Epithelial cell of esophagus (primary cell): ENCODE results near the gene EPC2.
"Not testable (repeated sequence)": the region's sequence is repeated elsewhere in the genome, so short reads cannot be mapped to it uniquely, and the experiment has no call there.

Experiments used
- DNase-seq: peaks from one replicate; pipeline ENCODE4 v3.0.0; 2010; ENCODE audit warnings: low read depth
- H3K4me3 ChIP-seq: 2 replicates; pipeline ENCODE4 v1.5.1; 2011; ENCODE audit warnings: mild to moderate bottlenecking, low read length, control low read depth
- CTCF ChIP-seq: IDR thresholded peaks from 2 replicates; pipeline ENCODE4 v1.5.1; 2011; ENCODE audit warnings: low read depth, mild to moderate bottlenecking, low read length, control low read depth, inconsistent platforms; ENCODE audit not compliant: insufficient read depth; ENCODE audit errors: missing control alignments

EPC2 gene

GRCh38 chr2:148781544-148781943 is 137.0 kb downstream of the EPC2 start:
- no peak for TF ChIP-seq CTCF
- DNase-seq, result no peak
- no peak overlapping the region for H3K4me3 ChIP-seq

GRCh38 chr2:148789059-148789458 is 144.5 kb downstream of the EPC2 start:
- no peak for DNase-seq
- H3K4me3 ChIP-seq, result no peak overlapping the region
- no peak for TF ChIP-seq CTCF

- H3K4me3 ChIP-seq, DNase-seq: not testable (repeated sequence)
Measured at GRCh38 chr2:148790172-148790571, 145.6 kb downstream of the EPC2 start.

GRCh38 chr2:148794558-148794957 is 150.0 kb downstream of the EPC2 start:
- no peak overlapping the region for H3K4me3 ChIP-seq
- peak; percentile 36 for DNase-seq
- no peak for TF ChIP-seq CTCF

- no peak for TF ChIP-seq CTCF
- H3K4me3 ChIP-seq, result no peak overlapping the region
- DNase-seq, result no peak
Measured at GRCh38 chr2:148796735-148797512, 152.4 kb downstream of the EPC2 start.

GRCh38 chr2:148802448-148803220 is 158.1 kb downstream of the EPC2 start:
- DNase-seq, result peak; percentile 78
- no peak overlapping the region for H3K4me3 ChIP-seq
- no peak for TF ChIP-seq CTCF

- TF ChIP-seq CTCF, result no peak
- no peak for DNase-seq
Measured at GRCh38 chr2:148810081-148810480, 165.5 kb downstream of the EPC2 start.

More at GRCh38 chr2:148810081-148810480, 165.5 kb downstream of the EPC2 start:
- H3K4me3 ChIP-seq, result no peak overlapping the region
